Stimulated activated CD4-positive, alpha-beta T cell treated with anti-CD3 and anti-CD28 coated beads, Interleukin-2, amount 100 ng/mL, for 24 hours (primary cell): ENCODE results near the gene UNC13A.
"Not testable (repeated sequence)": the region's sequence is repeated elsewhere in the genome, so short reads cannot be mapped to it uniquely, and the experiment has no call there.

Experiments
- DNase-seq, 2 donors: peaks; one replicate each; pipeline ENCODE4 v3.0.0-alpha.2; 2020

UNC13A gene

DNA sequence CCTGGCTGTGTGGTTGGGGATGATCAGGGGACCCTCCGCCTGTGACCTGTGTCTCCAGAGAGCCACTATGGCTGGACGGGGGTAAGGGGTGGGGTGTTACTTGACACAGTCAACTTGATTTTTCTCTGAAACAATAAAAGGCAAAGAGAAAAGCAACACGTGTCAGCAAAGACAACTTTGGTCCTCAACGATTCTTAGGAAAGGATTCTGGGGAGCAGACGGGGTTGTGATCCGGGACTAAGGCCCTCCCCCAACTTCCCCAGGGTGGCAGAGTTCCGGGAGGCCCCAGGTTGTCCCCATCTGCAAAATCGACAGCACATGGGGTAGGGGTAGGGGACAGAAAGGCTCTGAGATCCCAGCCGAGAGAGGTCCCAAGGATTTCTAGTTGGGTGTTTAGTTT is 86.5 kb downstream of the UNC13A start:
- DNase-seq = no peak

DNA sequence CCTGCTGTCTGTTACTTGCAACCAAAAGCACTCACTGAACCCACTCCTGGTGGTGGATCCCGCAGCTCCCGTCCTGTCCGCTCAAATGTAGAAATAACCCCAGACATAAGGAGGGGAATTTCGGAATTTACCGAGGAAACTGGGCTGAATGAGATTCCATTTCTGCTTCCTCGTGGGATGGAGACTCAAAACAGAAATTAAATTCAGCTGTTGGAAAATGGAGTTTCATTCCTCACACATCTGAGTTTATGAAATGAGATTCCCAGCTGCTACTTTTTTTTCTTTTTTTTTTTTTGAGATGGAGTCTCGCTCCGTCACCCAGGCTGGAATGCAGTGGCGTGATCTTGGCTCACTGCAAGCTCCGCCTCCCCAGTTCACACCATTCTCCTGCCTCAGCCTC is 88.4 kb downstream of the UNC13A start:
- no peak for DNase-seq

DNA sequence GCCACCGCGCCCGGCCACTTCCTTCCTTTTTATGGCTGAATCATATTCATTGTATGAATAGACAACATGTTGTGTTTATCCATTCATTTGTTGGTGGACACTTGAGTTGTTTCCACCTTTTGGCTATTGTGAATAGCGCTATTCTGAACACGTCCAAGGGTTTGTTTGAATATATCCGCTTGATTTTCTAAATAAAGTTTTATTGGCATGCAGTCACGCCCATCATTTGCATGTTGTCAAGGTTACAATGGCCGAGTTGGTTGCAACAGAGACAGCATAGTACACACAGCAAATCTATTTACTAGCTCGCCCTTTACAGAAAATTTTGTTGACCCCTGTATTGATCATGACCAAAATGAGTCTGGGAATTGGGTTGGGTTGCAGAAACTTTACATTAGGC is 89.2 kb downstream of the UNC13A start:
- DNase-seq = no peak

DNA sequence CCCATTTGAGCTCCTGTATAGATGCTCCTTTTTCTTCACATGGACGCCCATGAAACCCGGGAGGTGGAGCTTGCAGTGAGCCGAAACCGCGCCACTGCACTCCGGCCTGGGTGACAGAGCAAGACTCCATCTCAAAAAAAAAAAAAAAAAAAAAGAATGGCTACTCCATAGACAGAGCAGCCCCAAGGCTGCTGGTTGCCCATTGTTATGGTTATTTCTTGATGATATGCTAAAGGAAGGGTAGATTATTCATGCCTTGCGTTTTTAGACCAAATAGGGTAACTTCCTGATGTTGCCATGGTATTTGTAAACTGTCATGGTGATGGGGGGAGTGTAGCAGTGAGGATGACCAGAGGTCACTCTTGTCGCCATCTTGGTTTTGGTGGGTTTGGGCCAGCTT is 90.1 kb downstream of the UNC13A start:
- DNase-seq = not testable (repeated sequence)

DNA sequence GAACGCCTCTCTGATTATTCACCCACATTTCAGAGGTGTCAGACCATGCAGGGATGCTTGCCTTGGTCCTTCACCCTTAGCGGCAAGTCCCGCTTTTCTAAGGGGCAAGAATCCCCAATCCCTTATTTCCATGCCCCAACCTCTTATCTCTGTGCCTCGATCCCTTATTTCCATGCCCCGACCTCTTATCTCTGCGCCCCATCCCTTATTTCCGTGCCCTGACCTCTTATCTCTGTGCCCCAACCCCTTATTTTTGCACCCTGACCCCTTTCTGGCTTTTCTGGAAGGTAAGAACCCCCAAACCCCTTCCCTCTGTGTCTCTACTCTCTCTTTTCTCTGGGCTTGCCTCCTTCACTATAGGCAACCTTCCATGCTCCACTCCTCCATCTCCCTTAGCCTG is 93.9 kb downstream of the UNC13A start:
- not testable (repeated sequence) for DNase-seq

DNA sequence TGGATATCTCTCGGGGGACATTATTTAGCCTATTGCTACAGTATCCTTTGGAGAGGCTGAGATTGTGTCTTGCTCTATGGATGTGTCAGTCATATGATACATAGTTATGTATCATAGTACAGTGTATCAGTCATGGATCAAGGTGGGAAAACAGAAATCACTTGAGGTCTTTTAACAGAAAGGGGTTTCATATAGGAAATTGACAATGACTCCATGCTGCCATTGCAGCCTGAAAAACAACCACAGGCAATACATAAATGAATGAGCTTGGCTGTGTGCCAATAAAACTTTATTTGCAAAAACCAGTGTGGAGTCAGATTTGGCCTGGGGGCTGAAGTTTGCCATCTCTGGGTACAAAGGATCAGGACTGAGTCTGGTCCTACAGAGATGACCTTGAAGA is 97.3 kb downstream of the UNC13A start:
- no peak for DNase-seq

DNA sequence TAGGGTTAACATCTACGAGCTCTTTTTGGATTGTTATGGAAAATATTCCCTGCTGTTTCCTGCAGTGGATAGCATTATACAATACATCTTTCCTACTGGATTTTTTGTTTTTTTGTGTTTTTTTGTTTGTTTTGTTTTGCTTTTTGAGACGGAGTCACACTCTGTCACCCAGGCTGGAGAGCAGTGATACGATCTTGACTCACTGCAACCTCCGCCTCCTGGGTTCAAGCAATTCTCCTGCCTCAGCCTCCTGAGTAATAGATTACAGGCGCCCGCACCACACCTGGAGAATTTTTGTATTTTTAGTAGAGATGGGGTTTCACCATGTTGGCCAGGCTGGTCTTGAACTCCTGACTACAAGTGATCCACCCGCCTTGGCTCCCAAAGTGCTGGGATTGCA is 102.8 kb downstream of the UNC13A start:
- not testable (repeated sequence) for DNase-seq

DNA sequence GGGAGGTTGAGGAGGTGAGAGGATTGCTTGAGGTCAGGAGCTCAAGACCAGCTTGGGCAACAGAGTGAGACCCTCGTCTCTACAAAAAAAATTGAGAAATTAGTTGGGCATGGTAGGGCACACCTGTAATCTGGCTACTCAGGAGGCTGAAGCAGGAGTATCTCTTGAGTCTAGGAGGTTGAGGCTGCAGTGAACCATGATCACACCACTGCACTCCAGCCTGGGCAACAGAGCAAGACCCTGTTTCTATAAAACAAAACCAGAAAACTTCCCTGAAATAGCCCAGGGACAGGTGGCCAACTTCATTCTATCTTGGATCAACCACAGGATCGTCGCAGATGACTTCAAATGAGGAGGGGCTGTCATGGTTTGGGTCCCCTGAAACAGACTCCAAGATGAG is 104.0 kb downstream of the UNC13A start:
- no peak for DNase-seq

DNA sequence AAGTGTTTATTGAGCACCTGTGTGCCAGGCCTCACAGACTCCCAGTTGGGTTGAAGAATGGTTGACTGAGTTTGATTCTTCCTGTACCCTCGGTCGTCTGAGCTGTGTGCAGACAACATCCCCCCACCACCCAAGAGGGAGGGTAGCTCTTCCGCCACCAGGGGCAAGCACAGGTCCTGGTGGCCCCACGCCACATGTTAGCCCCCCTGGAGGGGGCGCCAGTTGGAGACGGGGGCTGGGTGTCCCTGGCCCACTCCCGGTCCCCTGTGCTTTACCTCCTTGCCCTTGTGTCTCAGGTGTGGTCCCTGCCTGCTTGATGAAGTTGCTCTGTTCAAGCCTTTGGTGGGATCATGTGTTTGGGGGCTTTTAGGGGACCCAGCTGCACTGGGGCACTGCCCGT is 105.5 kb downstream of the UNC13A start:
- DNase-seq = no peak

DNA sequence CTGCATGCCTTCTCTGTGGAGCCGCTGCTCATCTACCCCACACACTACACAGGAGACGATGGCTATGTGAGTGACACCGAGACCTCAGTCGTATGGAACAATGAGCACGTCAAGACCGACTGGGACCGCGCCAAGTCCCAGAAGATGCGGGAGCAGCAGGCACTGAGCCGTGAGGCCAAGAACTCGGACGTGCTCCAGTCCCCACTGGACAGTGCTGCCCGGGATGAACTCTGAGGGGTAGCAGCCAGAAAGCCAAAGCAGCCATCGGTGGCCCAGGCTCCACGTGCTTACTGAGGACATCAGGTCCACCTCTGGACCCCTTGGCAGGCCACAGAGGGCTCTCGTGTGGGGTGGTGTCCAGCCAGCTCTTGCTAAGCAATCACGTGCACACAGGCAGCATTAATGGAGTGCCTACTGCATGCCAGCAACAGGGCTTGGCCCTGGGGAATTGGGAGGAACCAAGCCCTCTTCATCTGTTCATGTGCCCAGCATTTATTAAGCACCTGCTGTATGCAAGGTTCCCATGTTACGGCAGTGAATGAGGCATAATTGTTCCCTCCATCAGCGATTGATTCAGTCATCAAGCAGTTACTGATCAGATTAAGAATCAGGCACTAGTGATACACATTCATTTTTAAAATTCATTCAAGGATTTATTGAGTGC is 106.8 kb downstream of the UNC13A start:
- no peak for DNase-seq

DNA sequence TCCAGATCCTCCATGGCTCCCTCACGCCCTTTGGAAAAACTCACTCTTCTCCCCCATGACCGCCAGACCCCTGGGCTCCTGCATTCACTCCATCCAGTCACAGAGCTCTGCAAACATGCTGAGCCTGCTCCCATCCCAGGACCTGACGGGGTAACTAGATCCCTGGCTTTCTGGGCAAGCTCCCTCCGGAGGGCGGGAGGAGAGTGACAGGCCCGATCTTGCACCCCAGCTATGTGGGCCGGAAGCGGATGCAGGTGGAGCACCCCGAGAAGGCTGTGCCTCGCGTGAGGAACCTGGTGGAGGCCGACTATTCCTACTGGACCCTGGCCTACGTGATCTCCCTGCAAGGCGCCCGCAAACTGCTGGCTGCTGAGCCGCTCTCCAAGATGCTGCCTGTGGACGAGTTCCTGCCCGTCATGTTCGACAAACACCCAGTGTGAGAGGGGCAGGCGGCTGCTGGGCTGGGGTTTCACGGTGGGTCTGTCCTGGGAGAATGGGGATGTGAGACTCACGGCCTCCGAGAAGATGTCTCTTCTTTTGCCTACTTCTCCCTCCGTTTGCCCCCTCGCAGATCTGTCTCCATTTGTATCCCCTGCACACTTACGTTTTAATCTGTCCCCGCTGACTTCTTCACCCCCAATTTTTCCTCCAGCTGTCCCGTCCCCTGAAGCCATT is 107.5 kb downstream of the UNC13A start:
- DNase-seq = no peak

DNA sequence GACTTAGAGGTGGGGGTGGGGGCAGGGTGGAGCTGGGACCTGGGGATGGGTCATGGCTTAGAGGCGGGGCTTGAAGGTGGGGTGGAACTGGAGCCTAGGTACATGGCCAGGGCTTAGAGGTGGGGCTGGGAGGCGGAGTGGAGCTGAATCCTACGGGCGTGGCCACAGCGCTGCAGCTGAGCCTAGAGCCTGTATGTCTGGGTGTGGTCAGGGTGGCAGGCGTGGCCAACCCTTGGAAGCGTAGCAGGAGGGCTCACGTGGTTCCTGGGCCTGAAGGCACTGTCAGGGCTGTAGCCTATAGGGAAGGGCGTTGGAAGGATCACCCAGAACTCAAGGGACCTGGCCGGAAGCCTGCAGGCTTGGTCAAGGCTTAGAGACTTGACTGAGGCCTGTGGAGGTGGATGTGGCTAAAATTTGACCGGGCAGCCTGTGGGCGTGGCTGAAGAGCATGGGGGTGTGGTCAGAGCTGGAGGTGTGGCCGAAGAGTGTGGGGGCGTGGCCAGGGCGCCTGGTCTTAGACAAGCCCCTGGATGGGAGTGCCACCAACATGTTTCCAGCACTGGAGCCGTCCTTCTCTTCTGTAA is 108.4 kb downstream of the UNC13A start:
- DNase-seq = peak; percentile 40 to 42

DNA sequence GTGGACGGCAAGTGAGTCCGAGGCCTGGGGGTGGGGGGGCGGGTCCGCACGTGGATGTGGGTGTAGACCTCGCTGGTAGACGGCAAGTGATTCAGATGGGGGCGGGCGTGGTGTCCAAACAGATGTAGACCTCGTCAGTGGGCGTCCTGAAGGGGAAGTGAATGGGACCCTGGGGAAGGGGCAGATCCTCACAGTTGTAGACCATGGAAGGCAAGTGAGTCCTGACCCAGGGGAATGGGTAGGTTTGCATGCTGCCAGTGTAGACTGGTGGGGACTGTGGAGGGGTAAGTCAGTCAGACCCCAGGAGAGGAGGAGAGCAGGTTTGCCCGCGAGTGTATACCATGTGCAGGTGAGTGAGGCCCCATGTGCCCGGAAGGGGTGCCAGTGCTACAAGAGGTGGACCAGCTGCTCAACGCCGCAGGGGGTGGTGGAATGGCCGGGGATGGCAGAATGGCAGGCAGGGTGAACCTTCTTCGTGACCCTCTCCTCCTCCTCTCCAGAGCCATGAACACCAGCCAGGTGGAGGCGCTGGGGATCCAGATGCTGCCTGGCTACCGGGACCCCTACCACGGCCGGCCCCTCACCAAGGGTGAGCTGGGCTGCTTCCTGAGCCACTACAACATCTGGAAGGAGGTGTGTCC is 110.6 kb downstream of the UNC13A start:
- DNase-seq = no peak

DNA sequence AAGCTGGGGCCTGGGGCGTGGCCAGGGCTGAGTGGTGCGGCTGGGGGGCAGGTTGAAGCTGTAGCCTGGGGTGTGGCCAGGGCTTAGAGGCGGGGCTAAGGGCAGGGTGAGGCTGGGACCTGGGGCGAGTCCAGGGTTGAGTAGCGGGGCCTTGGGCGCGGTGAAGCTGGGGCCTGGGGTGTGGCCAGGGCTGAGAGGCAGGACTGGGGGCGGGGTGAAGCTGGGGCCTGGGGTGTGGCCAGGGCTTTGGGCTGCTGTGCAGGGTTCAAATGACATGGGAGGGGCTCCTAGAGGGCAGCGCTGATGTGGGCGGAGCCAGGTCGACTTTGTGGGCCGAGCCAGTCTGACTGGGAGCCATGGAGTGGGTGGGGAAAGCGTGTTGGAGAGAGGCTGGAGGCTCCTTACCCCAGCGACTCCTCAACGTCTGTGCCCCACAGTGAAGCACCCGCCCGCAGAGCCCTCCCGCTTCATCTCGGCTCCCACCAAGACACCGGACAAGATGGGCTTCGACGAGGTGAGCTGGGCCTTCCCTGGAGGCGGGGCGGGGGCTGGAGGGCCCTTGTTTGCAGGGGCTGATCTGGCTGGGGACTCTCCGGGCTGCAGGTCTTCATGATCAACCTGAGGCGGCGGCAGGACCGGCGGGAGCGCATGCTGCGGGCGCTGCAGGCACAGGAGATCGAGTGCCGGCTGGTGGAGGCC is 111.2 kb downstream of the UNC13A start:
- DNase-seq = peak in 1 of 2 donors; percentile 64

DNA sequence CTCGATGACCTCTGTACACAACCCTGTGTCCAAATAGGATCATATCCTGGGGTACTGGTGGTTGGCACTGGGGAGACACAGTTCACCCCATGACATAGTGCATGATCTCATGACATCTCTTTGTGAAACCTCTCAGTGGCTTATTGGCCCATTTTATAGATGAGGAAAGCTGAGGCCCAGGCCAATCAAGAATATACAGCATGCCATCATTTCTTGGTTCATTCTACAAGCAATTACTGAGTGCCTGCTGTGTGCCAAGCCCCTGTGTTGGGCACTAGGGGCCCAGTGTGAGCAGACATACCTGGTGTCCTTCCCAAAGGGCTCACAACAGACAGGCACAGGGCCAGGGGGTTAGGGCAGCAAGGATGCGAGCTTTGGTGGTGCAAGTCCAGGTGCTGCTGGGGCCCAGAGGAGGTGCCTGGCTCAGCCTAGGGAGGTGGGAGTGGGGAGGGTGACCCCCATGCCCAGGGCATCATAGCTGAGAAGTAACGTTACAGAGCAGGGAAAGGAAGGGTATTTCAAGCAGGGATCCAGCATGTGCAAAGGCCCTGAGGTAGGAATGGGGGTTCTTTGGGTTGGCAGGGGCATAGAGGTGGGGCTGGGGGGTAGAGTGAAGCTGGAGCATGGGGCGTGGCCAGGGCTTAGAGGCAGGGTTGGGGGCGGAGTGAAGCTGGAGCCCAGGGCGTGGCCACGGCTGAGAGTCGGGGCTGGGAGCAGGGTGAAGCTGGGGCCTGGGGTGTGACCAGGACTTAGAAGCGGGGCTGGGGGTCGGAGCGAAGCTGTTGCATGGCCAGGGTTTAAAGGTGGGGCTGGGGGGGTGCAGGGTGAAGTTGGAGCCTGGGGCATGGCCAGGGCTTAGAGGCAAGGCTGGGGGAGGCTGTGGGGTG is 112.0 kb downstream of the UNC13A start:
- peak in 1 of 2 donors; percentile 33 for DNase-seq

DNA sequence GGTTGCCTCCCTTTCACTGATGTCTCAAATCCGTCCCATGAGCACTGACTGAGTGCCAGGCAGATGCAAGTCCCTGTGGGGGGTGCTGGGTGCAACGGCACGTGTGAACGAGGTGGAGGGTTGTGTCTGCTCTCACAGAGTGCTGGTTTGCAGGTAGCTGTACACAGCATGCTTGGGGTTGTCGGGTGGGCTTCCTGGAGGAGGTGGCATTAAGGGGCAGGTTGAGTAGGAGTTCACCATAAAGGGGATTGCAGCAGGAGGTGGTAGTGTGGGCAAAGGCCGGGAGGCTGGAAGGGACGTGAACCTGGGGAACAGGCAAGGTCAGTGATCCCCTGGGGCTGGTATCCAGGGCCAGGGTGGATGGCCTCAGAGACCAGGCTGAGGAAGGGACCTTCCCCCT is 115.5 kb downstream of the UNC13A start:
- no peak for DNase-seq

DNA sequence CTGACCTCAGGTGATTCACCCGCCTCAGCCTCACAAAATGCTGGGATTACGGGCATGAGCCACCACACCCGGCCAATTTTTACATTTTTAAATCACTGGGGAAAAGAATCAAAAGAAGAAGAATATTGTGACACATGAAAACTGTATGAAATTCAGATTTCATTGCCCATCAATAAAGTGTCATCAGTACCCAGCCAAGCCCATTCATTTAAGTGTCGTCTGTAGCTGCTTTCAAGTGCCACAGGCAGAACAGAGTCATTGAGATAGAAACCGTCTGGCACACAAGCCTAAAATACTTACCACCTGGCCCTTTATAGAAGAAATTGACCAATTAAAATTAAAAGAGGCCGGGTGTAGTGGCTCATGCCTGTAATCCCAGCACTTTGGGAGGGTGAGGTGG is 117.4 kb downstream of the UNC13A start:
- DNase-seq = no peak

DNA sequence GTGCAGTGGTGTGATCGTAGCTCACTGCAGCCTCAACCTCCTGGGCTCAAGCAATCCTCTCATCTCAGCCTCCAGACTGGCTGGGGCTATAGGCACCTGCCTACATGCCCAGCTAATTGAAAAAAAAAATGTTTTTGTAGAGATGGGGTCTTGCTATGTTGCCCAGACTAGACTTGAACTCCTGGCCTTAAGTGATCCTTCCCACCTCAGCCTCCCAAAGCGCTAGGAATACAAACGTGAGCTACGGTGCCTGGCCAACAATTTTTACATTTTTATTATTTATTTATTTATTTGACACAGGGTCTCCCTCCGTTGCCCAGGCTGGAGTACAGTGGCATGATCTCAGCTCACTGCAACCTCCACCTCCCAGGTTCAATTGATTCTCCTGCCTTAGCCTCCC is 117.9 kb downstream of the UNC13A start:
- DNase-seq = not testable (repeated sequence)

DNA sequence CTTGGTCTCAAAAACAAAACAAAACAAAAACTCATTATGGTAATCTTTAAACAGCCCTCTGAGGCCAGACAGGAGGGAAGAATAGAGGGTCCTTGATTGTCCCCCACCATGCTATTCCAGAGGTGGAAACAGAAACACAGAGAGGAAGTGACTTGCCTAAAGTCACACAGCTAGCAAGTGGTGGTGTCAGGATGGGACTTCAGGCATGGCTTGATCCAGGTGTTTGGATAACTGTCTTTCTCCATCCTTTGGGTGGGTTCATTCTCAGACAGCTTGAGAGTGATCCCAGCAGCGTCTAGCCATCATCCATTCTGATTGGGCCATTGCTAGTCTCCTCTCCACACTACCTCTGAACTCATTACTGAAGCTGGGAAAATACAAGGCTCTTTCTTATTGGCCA is 120.2 kb downstream of the UNC13A start:
- DNase-seq = no peak

DNA sequence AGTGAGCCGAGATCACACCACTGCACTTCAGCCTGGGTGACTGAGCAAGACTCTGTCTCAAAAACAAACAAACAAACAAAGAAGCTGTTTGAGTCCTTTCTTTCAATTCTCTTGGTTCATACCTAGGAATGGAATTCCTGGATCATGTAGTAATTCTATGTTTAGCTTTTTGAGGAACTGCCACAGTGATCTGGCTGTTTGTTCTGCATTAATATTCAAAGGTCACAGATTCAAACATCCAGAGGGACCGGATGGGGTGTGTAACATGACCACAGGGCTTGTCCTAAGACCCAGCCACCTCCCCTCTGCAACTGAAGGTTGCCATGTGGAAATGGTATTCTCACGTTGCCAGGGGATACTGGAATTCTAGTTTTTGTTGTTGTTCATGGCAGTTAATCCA is 122.5 kb downstream of the UNC13A start:
- DNase-seq = no peak

DNA sequence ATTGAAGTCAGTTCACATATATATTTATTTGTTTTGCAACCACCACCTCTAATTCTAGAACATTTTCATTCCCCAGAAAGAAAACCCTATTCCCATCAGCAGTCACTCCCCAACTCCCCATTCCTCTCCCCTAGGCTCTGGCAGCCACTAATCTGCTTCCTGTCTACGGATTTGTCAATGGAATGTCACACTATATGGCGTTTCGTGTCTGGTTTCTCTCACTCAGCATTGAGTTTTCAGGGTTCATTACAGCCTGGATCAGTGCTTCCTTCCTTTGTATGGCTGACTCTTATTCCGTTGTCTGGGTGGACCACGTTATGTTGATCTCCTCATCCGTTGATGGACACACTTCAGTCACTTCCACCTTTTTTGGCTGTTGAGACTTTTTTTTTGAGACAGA is 123.4 kb downstream of the UNC13A start:
- no peak for DNase-seq

DNA sequence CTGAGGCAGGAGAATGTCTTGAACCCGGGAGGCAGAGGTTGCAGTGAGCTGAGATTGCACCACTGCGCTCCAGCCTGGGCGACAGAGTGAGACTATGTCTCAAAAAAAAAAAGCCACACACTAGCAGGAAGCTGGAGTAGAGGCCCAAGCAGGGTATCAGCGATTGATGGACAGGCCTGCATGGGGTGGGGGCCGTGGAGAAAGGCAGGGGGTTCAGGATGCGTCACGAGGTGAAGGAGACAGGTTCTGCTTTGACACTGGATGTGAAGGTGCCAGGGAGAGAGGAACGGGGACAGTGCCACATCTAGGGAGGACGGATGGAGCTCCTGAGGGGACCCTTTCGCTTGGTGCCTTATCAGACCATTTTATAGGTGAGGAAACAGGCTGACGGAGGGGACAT is 125.6 kb downstream of the UNC13A start:
- no peak for DNase-seq
